ENCODE measurements around the gene HOXA3. TPM values are rescaled to one million over a fixed set of nuclear protein-coding genes. Genes with fewer than 3 reads are reported as not detected.
A peak's percentile ranks its signal among the peaks of the same experiment; 100 is the strongest.

HOXA3 gene
- total and polyA plus RNA-seq, 2 of the 13 experiments (the other 11 are each of a cell fraction or from before 2014, with no cell fraction given), result 2.9 to 4.6 TPM

- TF ChIP-seq RFX3 (CRISPR knock-in tag; IDR thresholded peaks at IDR 0.05) (no peak), HMG20B (CRISPR knock-in tag; conservative IDR thresholded peaks at IDR 0.05) (no peak), TSC22D2 (CRISPR knock-in tag; IDR thresholded peaks at IDR 0.05; ENCODE audit: borderline replicate concordance) (no peak), ZNF720 (CRISPR knock-in tag; IDR thresholded peaks at IDR 0.05) (no peak), PRPF4 (IDR thresholded peaks at IDR 0.05; ENCODE audit: low read depth, low read length, poor library complexity, severe bottlenecking) (no peak), FOXJ3 (CRISPR knock-in tag; IDR thresholded peaks at IDR 0.05; ENCODE audit: borderline replicate concordance) (no peak), ZGPAT (CRISPR knock-in tag; IDR thresholded peaks at IDR 0.05) (peak; percentile 63; the same call in 1 of the 2 replicates), MBNL3 (CRISPR knock-in tag; conservative IDR thresholded peaks at IDR 0.05) (no peak), KDM3A (CRISPR knock-in tag; IDR thresholded peaks at IDR 0.05; ENCODE audit: low read depth) (peak; percentile 48; the same call in 1 of the 2 replicates), ARNTL (CRISPR knock-in tag; IDR thresholded peaks at IDR 0.05) (peak; percentile 33; the same call in 1 of the 2 replicates), THAP8 (CRISPR knock-in tag; IDR thresholded peaks at IDR 0.05; ENCODE audit: borderline replicate concordance) (no peak), ZKSCAN5 (CRISPR knock-in tag; IDR thresholded peaks at IDR 0.05) (no peak), SP5 (CRISPR knock-in tag; IDR thresholded peaks at IDR 0.05; ENCODE audit: borderline replicate concordance, low read depth) (no peak), ZNF772 (CRISPR knock-in tag; IDR thresholded peaks at IDR 0.05) (no peak), ZNF512B (CRISPR knock-in tag; IDR thresholded peaks at IDR 0.05; ENCODE audit: borderline replicate concordance) (0 out of 2 replicates have a peak, but pooled peaks have one; percentile 9), IRF2 (CRISPR knock-in tag; IDR thresholded peaks at IDR 0.05) (peak; percentile 46; the same call in 1 of the 2 replicates), ZFP1 (CRISPR knock-in tag; IDR thresholded peaks at IDR 0.05) (no peak), ARHGAP35 (CRISPR knock-in tag; IDR thresholded peaks at IDR 0.05; ENCODE audit: borderline replicate concordance) (no peak; the same call in 1 of the 2 replicates), LCORL (IDR thresholded peaks at IDR 0.05) (no peak), LCORL (CRISPR knock-in tag; IDR thresholded peaks at IDR 0.05) (peak; percentile 45; the same call in 1 of the 2 replicates), ZNF317 (CRISPR knock-in tag; IDR thresholded peaks at IDR 0.05) (peak; percentile 61; the same call in 1 of the 2 replicates), MAZ (IDR thresholded peaks at IDR 0.05; ENCODE audit: borderline replicate concordance, low read depth, low read length) (no peak), MAZ (CRISPR knock-in tag; IDR thresholded peaks at IDR 0.05; ENCODE audit: low read depth) (no peak), PHF8 (CRISPR knock-in tag; IDR thresholded peaks at IDR 0.05) (peak; percentile 86), ZSCAN22 (CRISPR knock-in tag; IDR thresholded peaks at IDR 0.05) (no peak), ZNF569 (CRISPR knock-in tag; IDR thresholded peaks at IDR 0.05; ENCODE audit: borderline replicate concordance) (no peak), GPN1 (CRISPR knock-in tag; IDR thresholded peaks at IDR 0.05; ENCODE audit: borderline replicate concordance) (no peak), DNMT1 (CRISPR knock-in tag; IDR thresholded peaks at IDR 0.05) (no peak)
Measured at GRCh38 chr7:27150568-27151340, 1.6 kb downstream of the HOXA3 start (continued).

Measured in HepG2 (cell line).